Measurements from ENCODE around the gene TMC1.

The TMC1 gene

DNA sequence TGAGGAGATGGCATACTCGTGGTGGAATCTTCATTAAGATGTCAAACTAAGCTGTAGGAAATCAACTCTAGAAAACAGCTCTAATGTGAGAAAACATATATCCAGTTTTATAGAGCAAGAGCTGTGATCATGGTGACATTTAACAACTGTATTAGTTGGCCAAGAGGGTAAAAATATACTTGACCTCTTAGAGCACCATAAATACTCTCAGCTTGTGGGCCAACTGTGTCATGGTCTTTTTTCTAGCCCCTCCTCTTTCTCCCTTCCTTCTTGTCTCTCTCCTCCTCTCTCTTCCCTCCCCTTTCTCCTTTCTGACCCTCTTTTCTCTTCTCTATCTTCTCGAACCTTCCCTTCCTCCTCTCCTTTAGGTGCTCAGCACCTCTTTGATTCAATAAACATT is 54.7 kb downstream of the TMC1 start:
- DNase-seq: no peak

DNA sequence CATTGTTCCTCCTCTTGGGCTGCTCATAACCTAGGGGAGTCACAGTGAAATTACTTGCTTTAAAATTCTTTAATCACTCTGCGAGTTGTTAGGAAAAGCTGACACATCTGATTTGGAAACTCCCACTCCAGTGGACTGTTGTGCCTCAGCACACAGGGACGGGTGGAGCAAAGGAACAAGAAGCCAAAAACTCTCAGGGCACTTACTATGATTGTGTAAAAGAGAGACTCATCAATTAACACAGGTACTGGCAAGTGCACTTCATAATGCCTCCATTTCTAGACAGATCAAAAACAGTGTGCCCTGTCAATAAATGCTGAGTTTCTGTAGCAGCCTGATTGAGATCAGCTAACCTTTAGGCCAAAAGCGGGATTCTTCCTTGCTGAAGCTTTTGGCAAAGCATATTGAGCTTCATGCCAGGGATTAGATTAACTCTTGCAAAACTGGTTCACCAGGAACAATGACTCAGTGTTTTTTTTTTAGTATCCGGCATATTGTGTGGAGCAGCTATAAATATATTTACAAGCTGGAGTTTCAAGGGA is 55.9 kb downstream of the TMC1 start:
- no peak for DNase-seq

DNA sequence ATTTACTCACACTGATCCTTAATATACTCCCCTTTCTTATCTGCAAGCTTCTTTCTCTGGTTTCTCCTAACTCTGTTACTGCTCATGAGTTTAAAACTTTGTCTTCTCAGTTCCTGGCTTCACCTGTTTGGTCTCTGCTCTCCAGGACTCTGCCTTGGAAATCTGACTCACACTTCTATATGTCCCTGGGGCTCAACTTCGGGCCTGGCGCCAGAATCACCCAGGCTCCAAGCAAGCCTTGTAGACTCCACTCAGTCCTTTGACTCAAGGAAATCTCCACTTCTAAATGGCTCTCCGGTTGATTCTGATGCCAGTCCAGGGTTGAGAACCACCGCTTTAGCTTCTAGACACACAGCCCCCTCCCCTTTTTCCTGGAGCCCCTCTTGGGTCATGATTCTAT is 57.8 kb downstream of the TMC1 start:
- no peak for DNase-seq

DNA sequence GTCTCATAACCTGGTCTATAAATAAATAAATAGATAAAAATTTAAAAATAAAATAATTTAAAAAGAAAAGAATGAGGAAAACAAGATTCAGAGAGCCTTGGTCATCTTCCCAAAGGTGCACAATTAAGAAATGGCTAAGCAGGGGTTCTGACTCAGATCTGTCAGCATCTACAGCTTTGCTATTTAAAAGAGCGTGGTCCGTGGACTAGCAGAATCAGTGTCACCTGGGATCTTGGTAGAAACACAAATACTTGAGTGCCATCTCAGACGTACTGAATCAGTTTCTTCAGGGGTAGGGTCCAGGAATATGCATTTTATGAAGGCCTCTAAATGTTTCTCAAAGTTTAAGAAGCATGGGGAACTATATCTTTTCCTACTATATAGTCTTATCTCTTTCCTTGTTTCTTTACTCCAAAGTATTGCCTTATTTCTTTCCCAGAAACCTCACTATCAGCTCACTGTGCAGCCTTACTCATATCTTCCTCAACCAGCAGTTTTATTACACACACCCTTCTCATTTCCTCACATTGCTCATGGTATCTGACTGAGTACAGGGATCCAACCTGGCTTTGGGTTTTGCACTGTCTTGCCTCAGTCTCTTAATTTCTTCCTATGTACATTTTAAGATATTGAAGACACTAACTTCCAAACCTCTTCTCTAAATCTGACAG is 58.6 kb downstream of the TMC1 start:
- no peak for DNase-seq

DNA sequence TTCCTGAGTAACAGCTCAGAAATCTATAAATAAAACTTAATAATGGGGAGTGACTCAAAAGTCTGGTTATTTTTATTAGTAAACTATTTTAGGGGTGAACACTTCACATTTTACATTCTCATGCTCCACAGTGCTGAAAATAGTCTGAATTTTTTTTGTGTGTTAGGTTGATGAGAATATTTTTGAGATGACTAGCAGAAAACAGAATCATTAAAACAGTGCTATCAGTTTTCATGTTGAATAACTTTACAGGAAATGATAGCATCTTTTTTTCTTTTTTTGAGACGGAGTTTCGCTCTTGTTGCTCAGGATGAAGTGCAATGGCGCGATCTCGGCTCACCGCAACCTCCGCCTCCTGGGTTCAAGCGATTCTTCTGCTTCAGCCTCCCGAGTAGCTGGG is 60.3 kb downstream of the TMC1 start:
- peak; percentile 24 for DNase-seq

DNA sequence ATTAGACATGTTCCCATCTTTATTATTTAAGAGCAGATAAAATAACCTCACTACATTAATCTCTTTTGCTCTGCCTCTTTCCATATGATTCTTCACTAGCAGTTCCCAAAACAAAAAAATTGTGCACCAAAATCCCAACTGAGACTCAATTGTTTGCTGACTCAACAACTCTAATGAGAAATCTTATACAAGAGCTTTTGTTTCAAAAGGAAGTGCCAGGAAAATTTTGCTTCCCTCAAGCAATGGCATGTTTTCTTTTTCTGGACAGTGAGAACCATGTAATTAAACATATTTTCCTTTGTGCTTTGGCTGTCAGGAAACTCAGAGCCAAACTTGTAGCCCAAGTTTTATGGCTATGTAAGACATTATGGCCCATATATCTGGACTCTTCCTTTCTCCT is 62.0 kb downstream of the TMC1 start:
- no peak for DNase-seq

DNA sequence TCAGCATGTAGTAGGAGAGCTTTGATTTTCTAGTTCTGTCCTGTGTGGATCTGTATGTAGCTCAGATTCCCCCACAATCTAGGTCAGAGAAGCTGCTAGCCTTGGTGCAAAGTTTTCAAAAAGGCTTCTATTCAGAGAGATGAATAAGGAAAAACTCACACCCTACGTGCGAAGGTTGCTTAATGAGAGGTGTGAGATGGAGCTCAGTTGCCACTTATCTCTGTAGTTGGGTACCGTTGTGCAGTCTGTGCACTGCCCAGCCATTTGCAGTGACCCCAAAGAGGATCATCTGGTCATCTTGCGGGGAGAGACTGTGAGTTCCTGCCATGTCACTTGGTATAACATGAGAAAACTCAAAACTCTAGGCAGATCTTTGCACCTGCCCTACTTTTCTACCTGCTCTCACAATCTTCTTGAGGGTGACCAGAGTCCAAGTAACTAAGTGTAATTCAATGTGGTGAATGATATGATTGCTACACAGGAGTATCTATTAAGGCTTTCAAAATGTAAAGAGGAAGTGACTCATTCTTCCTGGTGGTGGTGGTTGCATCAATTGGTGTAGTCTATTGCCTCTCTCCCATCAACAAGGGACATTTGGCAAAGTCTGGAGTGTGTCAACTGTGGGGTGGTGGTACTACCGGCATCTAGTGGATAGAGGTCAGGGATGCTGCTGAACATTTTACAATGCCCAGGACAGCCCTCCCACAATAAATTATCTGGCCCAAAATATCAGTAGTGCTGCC is 65.2 kb downstream of the TMC1 start:
- peak; percentile 12 for DNase-seq

DNA sequence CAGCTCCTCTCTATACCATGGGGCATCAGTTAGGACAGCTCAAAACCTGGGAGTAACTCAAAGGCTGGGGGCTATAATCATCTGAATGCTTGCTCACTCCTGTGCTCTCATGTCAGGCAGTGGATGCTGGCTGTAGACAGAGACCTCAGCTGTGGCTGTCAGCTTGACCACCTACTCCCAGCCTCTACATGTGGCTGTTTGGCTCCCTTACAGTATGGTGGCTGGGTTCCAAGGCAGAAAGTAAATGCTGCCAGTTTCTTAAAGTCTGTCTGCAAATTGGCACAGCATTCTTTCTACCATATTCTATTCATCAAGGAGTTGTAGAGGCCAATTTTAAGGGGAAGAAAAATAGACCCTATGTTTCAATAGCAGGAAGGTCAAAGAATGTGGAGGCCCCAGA is 66.9 kb downstream of the TMC1 start:
- DNase-seq: no peak

DNA sequence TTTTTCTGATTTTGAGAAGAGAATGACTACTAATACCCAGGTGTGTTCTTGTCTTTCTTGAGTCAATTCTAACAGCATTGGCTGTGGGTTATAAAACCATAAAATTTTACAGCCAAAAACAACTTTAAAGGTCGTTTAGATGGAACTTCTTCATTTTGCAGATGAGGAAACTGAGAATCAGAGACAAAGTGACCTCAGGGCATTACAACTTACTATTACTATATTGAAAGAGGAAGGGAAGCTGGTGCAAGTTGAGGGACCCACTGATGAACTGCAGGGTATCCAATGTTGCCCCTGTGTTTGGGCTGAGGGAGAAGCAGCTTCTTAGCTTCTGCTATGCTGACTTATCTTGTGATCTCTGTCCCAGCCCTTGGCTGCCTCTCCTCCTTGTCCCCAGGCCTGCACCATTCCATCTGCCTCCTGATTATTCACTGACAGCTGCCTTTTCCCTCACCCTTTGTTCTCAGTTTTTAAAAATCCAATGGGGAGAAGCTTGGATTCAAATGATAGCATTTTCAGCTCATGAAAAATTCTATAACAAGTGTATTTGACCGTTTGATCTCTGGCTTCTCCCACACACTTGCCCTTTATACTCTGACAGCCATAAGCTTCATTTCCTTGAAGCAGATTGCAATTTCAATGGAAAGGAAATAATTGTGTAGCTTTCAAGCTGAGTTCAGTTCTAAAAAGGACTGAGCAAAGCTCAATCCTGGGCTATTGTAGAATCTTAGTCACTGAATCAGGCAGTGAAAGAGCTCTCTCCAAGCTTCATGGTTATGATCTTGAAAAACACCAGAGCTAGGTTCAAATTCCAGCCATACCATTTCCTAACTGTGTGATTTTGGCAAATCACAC is 68.5 kb downstream of the TMC1 start:
- DNase-seq: no peak

DNA sequence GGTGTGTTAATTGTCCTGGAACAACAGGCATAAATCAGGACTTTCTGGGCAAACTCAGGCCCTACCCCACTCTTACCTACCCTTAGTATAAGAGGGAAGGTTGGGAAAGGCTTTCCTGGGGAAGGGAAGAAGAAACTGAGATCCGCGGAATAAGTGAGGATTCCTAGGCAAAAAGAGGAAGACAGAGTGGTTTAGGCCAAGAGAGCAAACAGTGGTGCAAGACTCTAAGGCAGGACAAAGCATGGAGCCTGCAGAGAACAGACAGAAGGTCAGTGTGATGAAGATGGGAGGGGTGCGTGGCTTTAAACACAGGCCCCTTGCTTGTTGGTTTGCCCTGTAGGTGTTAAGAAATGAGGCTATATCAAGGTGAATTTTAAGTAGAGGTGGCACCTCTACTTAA is 69.4 kb downstream of the TMC1 start:
- DNase-seq: no peak

DNA sequence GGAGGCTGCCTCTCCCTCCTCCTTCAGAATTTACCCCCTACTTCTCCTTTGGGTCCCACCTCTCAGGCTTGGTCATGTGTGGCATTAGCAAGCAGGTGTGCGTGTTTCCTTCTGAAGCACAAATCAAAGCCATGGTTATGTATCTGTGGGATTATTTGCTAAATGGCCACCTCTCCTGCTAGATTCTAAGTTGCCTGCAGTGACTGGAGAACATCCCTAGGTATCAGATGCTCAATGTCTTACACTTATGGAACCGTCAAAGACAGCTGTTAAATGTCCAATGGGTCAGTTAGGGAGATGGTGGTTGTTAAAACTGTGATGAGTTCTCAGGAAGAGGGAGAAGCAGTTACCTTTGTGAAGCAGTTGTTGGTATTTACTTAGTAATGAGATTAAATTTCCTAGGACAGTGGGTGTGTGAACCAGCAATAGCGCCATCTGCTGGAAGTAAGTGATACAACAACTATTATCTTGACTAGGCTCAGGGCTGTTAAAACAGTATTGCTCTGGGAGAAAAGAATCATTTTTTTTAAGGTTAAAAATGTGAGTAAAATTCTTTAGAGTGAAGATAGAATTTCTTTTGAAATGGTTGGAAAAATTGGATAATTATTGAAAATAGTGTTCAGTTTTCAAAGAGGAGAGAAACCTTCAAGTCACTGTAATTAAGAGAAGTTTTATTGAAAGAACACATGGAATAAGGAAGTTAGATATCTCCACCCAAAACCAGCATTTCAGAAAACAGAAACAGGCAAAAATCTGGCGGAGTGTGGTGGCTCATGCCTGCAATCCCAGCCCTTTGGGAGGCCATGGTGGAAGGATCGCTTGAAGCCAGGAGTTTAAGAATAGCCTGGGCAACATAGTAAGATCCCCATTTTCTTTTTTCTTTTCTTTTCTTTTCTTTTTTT is 71.3 kb downstream of the TMC1 start:
- peak; percentile 20 for DNase-seq

DNA sequence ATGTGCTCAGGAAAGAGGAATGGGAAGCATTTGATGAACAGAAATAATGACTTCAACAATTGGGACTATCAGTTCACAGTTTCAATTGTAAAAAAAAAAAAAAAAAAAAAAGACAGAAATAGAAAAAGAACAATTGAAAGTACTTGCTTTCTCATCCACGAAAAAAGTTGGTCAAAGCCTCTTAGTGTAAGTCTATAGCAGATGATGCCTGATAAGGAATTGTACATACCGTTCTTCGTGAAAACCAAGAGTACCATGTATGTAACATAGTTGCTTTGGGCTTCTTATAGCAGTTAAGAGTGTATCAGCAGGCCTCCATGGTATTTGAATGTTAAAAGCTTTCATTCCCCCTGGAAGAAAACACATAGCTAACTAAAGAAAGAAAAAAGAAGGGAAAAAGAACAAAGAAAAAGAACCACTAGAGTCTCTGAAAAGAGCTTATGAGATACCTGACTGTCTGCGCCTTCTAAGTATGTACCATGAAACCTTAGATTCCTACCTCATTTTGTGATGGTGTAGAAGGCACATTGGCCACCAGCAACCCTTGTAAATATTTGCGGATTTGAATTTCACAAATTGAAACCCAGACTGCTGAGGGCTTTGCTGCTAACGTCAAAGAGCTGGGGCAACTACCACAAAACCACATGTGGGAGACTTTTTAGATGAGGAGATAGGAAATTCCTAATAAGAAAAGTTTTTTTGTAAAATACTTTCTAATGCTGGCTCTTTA is 75.2 kb downstream of the TMC1 start:
- DNase-seq: no peak

DNA sequence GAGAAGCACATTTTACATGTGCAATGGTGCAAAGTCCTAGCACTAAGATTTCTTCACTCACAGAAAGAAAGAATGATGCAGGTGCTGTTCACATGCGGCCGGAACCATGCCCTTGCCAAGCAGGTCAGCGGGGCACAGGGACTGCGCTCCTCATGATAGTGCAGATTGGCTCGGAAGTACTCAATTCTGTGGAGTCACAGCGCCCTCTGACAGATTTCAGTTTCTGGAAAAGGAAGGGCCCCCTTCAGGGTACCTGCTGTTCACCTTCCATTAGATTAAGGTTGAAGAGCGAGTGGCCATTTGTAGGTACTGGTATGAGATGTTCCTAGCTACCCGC is 75.7 kb downstream of the TMC1 start:
- DNase-seq: no peak

DNA sequence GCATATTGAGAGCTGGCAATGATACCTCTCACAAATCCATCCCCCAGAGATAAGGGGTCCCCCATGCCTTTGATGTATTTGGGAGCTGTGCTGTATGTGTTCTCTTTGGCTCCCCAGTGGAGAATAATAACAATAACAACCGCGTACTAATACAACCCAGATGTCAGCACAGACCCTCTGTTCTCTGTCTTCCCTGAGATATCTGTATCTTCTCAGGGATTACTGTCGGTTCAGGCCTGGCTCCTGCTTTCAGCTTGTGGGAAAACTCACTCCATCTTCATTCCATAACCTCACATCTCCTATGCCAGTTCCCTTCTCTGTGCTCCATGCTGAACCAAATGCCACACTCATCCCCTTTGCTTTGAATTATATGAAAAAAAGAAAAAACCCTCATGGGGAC is 76.2 kb downstream of the TMC1 start:
- no peak for DNase-seq

DNA sequence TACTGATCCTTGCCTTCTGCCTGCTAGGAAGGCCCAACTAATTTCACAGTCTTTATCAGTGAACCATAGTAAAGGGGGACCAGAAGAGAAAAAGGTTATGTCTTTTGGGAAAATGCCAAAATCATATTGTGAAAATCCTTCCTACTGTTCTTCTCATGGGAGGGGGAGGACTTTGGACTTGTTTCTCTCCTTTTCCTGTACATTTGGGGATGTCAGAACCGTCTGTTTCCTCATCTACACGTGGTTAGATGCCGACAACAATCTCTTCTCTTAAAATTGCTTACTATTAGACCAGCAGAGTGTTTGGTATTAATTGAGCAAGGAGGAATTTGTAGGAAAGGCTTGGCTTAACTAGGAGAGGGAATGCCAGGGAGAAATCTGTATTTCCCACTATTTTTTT is 77.2 kb downstream of the TMC1 start:
- no peak for DNase-seq

DNA sequence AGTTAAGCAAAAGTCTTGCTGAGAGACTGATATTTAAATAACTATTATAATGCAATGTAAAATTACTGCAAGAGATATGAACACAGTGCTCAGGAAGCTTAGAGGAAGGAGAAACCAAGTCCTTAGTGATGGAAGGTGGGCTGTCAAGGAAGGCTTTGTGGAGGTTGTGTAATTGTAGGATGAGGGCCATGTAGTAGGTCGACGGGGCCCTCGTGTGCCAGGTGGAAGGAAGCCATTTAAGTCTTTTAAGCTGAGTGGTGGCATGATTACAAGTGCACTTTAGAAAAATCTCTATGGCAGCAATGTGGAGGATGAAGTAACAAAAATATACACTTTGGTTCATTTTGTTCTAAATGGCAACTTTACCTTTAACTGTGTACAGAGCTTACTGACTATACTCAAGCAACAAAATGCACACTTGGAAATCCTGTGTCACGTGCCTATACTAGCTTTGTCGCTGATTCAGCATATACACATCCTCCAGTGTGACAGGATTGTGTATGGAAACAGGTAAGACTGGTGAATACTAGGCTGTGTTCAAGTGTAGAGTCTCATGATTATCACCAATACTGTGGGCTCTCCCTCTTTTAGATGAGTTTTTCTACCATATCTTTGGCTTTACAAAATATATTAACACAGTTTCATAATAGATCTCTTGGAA is 78.6 kb downstream of the TMC1 start:
- DNase-seq: no peak

DNA sequence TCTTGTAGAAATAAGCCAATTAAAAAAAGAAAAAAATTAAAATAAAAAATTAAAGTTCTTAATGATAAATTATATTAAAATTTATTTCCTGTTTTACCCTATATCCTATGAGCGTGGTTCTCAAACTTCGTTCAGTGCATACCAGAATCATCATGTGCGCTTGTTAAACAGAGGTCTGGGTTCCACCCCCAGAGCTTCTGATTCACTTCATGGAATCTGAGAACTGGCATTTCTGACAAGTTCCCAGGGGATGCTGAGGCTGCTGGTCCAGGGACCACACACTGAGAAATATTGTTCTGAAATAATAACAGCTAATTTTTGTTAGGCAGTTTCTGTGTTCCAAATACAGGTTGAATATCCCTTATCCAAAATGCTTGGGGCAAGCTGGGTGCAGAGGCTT is 79.3 kb downstream of the TMC1 start:
- DNase-seq: no peak

DNA sequence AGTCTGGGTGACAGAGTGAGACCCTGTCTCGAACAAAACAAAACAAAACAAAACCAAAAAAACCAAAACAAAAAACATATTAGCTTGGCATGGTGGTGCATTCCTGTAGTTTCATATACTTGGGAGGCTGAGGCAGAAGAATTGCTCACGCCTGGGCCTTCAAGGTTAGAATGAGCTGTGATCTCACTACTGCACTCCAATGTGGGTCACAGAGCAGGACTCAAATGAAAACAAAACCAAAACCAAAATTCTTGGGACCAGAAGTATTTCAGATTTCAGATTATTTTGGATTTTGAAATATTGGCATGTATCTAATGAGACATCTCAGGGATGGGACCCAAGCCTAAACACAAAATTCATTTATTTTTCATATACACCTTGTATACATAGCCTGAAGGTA is 80.2 kb downstream of the TMC1 start:
- DNase-seq: no peak

DNA sequence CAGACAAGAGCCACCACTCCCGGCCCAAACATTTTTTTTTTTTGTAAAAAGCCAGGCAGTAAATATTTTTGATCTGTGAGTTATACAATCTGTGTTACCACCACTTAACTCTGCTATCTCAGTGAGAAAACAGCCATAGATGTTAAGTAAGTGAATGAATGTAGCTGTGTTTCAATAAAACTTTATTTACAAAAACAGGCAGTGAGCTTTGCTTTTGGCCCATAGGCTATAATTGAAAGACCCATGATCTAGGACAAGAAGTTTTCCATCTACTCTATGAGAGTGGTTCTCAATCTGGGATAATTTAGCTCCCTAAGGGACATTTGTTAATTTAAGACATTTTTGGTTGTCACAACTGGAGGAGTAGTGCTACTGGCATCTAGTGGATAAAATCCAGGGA is 91.0 kb downstream of the TMC1 start:
- no peak for DNase-seq

DNA sequence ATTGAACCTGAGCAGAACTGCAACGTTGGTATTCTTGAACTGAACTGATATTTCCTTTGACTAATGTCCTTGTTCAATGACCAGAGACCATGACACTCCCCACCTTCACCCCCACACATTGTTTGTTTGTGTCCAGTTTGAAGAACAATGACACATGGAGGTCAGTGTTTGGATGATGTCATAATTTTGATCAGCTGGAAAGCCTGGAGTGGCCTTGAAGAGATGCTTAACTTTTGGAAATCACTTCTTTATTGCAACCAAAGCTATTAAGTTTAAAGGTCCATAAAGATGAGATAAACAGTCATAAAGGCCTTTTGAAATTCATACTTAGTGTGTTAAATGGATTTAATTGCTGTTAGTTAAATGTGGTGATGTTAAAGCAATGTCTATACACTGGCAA is 92.7 kb downstream of the TMC1 start:
- no peak for DNase-seq

DNA sequence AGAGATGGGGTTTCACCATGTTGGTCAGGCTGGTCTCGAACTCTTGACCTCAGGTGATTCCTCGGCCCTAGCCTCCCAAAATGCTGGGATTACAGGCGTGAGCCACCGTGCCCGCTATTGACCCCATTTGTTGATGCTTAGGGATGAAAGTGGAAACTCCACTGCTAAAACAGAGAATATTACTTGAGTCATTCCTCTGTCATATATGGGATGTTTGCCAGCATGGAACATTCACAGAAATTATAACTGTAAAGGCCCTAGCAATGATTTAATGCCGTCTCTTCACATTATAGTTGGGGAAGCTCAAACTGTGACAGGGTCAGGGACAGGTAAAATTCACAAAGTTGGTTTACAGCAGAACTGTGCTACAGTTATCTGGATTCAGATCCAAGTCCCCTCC is 94.5 kb downstream of the TMC1 start:
- DNase-seq: no peak

DNA sequence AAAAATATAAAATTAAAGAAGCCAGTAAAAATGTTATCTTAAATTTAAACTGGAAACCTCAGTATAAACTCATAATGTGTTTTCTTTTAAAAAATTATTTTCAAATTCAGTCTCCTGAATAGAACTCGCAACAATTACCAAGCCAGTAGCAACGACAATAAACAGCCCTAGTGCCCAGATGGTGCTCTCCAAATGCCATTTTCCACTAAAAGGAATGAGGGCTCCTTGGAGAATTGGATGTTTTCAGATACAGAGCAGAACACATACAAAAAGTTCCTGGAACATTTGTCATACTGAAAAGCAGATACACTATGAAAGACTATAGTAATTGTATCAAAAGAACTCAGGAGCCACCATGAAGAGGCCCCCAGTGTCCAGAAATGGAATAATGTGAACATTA is 97.4 kb downstream of the TMC1 start:
- no peak for DNase-seq
